CD14-positive monocyte (primary cell): ENCODE measurements around the gene PIR. TPM values are rescaled to one million over a fixed set of nuclear protein-coding genes. Genes with fewer than 3 reads are reported as not detected.

ENCODE experiments used
- DNase-seq, 3 donors: peaks; one replicate each; pipeline ENCODE4 v3.0.0-alpha.2; 2011 to 2022
- H2AFZ ChIP-seq: 2 replicates; pipeline ENCODE4 v1.6.0; 2012; ENCODE audit warnings: mild to moderate bottlenecking, low read depth, low read length, inconsistent platforms; ENCODE audit not compliant: insufficient read depth, poor library complexity, severe bottlenecking
- H3K27ac ChIP-seq, 2 donors: 1 replicate in 1 of 2; 2 replicates in 1 of 2; pipeline ENCODE4 v1.5.1; 2012 to 2013; ENCODE audit warnings: low read length in 2 of 2, control low read depth in 1 of 2, inconsistent platforms in 1 of 2, low read depth in 1 of 2, mild to moderate bottlenecking in 1 of 2
- H3K27me3 ChIP-seq, 2 donors: one replicate each; pipeline versions ENCODE4 v1.6.0 to v1.6.1; 2011 to 2013; ENCODE audit warnings: low read length in 2 of 2; ENCODE audit not compliant: control insufficient read depth in 2 of 2, insufficient read depth in 2 of 2
- H3K36me3 ChIP-seq, 2 donors: replicated peaks in 1 of 2; 1 replicate in 1 of 2; 2 replicates in 1 of 2; pipeline versions ENCODE4 v1.5.1 to v1.6.1; 2012 to 2013; ENCODE audit warnings: low read length in 2 of 2, control low read depth in 1 of 2, inconsistent platforms in 1 of 2, mild to moderate bottlenecking in 1 of 2; ENCODE audit not compliant: insufficient read depth in 2 of 2, control insufficient read depth in 1 of 2
- H3K4me1 ChIP-seq, 2 donors: 1 replicate in 1 of 2; 2 replicates in 1 of 2; pipeline versions ENCODE4 v1.5.1 to v1.6.1; 2012 to 2013; ENCODE audit warnings: low read length in 2 of 2, control low read depth in 1 of 2, inconsistent platforms in 1 of 2, mild to moderate bottlenecking in 1 of 2, moderate library complexity in 1 of 2; ENCODE audit not compliant: insufficient read depth in 2 of 2, control insufficient read depth in 1 of 2
- H3K4me2 ChIP-seq: replicated peaks from 2 replicates; pipeline ENCODE3; 2012; ENCODE audit warnings: low read length, moderate library complexity, mild to moderate bottlenecking; ENCODE audit not compliant: poor library complexity, severe bottlenecking; ENCODE audit errors: extremely low read depth
- H3K4me3 ChIP-seq, 3 experiments: fragments of 200-600 bp in 1 of 3; sonication (generic) in 1 of 3; replicated peaks in 1 of 3; 1 replicate in 2 of 3; 2 replicates in 1 of 3; pipeline ENCODE4 v1.5.1; 2011 to 2013; ENCODE audit warnings: low read length in 3 of 3, mild to moderate bottlenecking in 3 of 3, control low read depth in 2 of 3, low read depth in 2 of 3, inconsistent platforms in 1 of 3, moderate library complexity in 1 of 3
- H3K79me2 ChIP-seq: 2 replicates; pipeline ENCODE4 v1.6.0; 2012; ENCODE audit warnings: mild to moderate bottlenecking, control low read depth, inconsistent platforms, low read length, moderate library complexity; ENCODE audit not compliant: insufficient read depth
- H3K9ac ChIP-seq: 2 replicates; pipeline ENCODE4 v1.6.0; 2017; ENCODE audit warnings: low read length, mild to moderate bottlenecking; ENCODE audit not compliant: insufficient read depth, poor library complexity, severe bottlenecking
- H3K9me3 ChIP-seq, 2 donors: replicated peaks in 1 of 2; 1 replicate in 1 of 2; 2 replicates in 1 of 2; pipeline versions ENCODE4 v1.5.1 to v1.6.1; 2012 to 2013; ENCODE audit warnings: low read length in 2 of 2, control low read depth in 1 of 2; ENCODE audit not compliant: control insufficient read depth in 1 of 2, insufficient read depth in 1 of 2
- H4K20me1 ChIP-seq: 2 replicates; pipeline ENCODE4 v1.6.0; 2012; ENCODE audit warnings: mild to moderate bottlenecking, low read length, control low read depth, moderate library complexity; ENCODE audit not compliant: insufficient read depth
- H3K27ac Mint-ChIP-seq, 7 donors: one replicate each; pipeline ENCODE4 v1.8.0; 2020; ENCODE audit warnings: mild to moderate bottlenecking in 7 of 7, mixed read lengths in 7 of 7, moderate library complexity in 6 of 7, inconsistent platforms in 2 of 7
- H3K27me3 Mint-ChIP-seq, 3 donors: one replicate each; pipeline ENCODE4 v1.8.0; 2021 to 2022; ENCODE audit warnings: low read depth in 3 of 3, mild to moderate bottlenecking in 3 of 3, mixed read lengths in 3 of 3, moderate library complexity in 3 of 3, inconsistent platforms in 1 of 3
- H3K36me3 Mint-ChIP-seq, 2 donors: one replicate each; pipeline ENCODE4 v1.8.0; 2020; ENCODE audit warnings: mixed read lengths in 2 of 2, inconsistent platforms in 1 of 2, mild to moderate bottlenecking in 1 of 2
- H3K4me1 Mint-ChIP-seq: one replicate; pipeline ENCODE4 v1.8.0; 2020; ENCODE audit warnings: mild to moderate bottlenecking, mixed read lengths
- H3K4me3 Mint-ChIP-seq, 2 donors: one replicate each; pipeline ENCODE4 v1.8.0; 2020; ENCODE audit warnings: mild to moderate bottlenecking in 2 of 2, mixed read lengths in 2 of 2, moderate library complexity in 1 of 2
- H3K9me3 Mint-ChIP-seq, 7 donors: one replicate each; pipeline ENCODE4 v1.8.0; 2020 to 2022; ENCODE audit warnings: mixed read lengths in 7 of 7, mild to moderate bottlenecking in 6 of 7, moderate library complexity in 6 of 7, inconsistent platforms in 2 of 7
- CTCF ChIP-seq: fragments of 200-600 bp; IDR thresholded peaks from one replicate; pipeline ENCODE4 v1.8.0; 2022; ENCODE audit warnings: antibody characterized with exemption, mild to moderate bottlenecking
- WGBS: methylation state at CpG from one replicate; pipeline ENCODE4 v1.1.5; 2013; ENCODE audit warnings: missing lambda C conversion rate; ENCODE audit not compliant: insufficient coverage; 5-methylcytosine and 5-hydroxymethylcytosine counted together
- intact Hi-C, 2 donors: fragments of 100-400 bp; cut with micrococcal nuclease; formaldehyde crosslinking; loops; one replicate each; pipeline versions ENCODE4 v1.15.0 to v1.15.1; 2023
- polyA plus RNA-seq, 3 donors: library from polyadenylated mRNA; depleted of rRNA in 1 of 3; unstranded in 2 of 3; stranded (reverse) in 1 of 3; fragments of 300-500 nt in 2 of 3; fragments of >200 nt in 1 of 3; fragmentation: Illumina TruSeq in 2 of 3; gene quantifications; 1 replicate in 2 of 3; 2 replicates in 1 of 3; pipeline ENCODE4 v1.2.3, GENCODE V29; 2012 to 2021

PIR gene
- polyA plus RNA-seq, 3 donors, result 0.05 to 0.23 TPM; not detected in 1

GRCh38 chrX:15418707-15419181 lies 74.4 kb downstream of the PIR start:
- no peak overlapping the region for H3K4me3 Mint-ChIP-seq
- no peak overlapping the region for H3K4me2 ChIP-seq
- no peak overlapping the region for H3K9ac ChIP-seq
- H3K36me3 ChIP-seq, result no peaks in the 10 kb centered on the region
- no peaks in the 10 kb centered on the region for H3K4me1 ChIP-seq
- peaks cover 0 to 18% of the 10 kb centered on the region in 2 donors for H3K27me3 ChIP-seq
- H3K9me3 Mint-ChIP-seq, result peaks cover 2 to 11% (median 5%) of the 10 kb centered on the region in 7 donors
- H3K27ac ChIP-seq, result no peak overlapping the region
- H3K36me3 Mint-ChIP-seq, result no peaks in the 10 kb centered on the region
- H3K4me3 ChIP-seq, result no peak overlapping the region
- H3K27me3 Mint-ChIP-seq, result peaks cover 0 to 12% (median 0%) of the 10 kb centered on the region in 3 donors
- WGBS, result no CpG with 5 or more reads among the region's 3 CpGs
- H3K27ac Mint-ChIP-seq, result no peak overlapping the region
- DNase-seq, result no peak
- H2AFZ ChIP-seq, result no peak overlapping the region
- H3K79me2 ChIP-seq, result no peaks in the 10 kb centered on the region
- intact Hi-C loops, result no loop called here
- H3K4me1 Mint-ChIP-seq, result peaks cover 3% of the 10 kb centered on the region
- H4K20me1 ChIP-seq, result no peaks in the 10 kb centered on the region
- peaks cover 0 to 6% of the 10 kb centered on the region in 2 donors for H3K9me3 ChIP-seq
- no peak for TF ChIP-seq CTCF

GRCh38 chrX:15418041-15418706 lies 75.0 kb downstream of the PIR start:
- no peaks in the 10 kb centered on the region for H3K36me3 ChIP-seq

More at GRCh38 chrX:15418041-15418706, 75.0 kb downstream of the PIR start:
- no peak overlapping the region for H2AFZ ChIP-seq
- no peak overlapping the region for H3K4me3 Mint-ChIP-seq
- no peak overlapping the region for H3K9ac ChIP-seq
- no peak overlapping the region for H3K27ac ChIP-seq
- H3K9me3 ChIP-seq, result peaks cover 0 to 6% of the 10 kb centered on the region in 2 donors
- no peaks in the 10 kb centered on the region for H3K79me2 ChIP-seq
- no peaks in the 10 kb centered on the region for H4K20me1 ChIP-seq
- intact Hi-C loops, result no loop called here
- DNase-seq, result no peak
- H3K27me3 Mint-ChIP-seq, result peaks cover 0 to 14% (median 0%) of the 10 kb centered on the region in 3 donors
- no peaks in the 10 kb centered on the region for H3K4me1 Mint-ChIP-seq
- no CpG with 5 or more reads among the region's 6 CpGs for WGBS
- no peak overlapping the region for H3K27ac Mint-ChIP-seq
- H3K36me3 Mint-ChIP-seq, result no peaks in the 10 kb centered on the region
- no peaks in the 10 kb centered on the region for H3K4me1 ChIP-seq
- H3K27me3 ChIP-seq, result peaks cover 0 to 20% of the 10 kb centered on the region in 2 donors
- no peak overlapping the region for H3K4me3 ChIP-seq
- H3K4me2 ChIP-seq, result no peak overlapping the region
- no peak for TF ChIP-seq CTCF
- H3K9me3 Mint-ChIP-seq, result peaks cover 2 to 11% (median 5%) of the 10 kb centered on the region in 7 donors
